Hematopoietic multipotent progenitor cell treated with erythropoietin and hydrocortisone succinate and interleukin-3 and kit ligand, for 8 days (in vitro differentiated cells): ENCODE measurements around the gene DPYD.
"Not testable (repeated sequence)": the region's sequence is repeated elsewhere in the genome, so short reads cannot be mapped to it uniquely, and the experiment has no call there.

Source experiments
- DNase-seq: peaks from one replicate; pipeline ENCODE4 v3.0.0-alpha.2; 2015

DPYD gene

DNA sequence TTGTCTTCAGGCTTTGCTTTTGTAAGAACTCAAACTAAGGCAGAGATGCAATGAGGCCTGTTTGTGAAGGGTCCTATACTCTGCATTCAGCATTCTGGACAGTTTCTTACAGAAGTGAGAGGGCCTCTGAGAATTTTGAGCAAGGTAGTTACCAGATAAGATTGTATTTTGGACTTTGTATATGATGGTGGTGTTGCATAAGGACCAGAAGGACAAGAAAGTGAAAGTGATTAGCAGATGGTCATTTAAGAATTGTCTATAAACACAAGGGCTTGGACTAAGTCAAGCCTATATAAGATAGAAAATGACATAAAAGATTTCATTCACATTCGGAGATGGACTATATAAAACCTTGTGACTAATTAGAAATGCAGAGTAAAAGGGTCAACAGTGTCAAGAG is 662.2 kb downstream of the DPYD start:
- DNase-seq: no peak

DNA sequence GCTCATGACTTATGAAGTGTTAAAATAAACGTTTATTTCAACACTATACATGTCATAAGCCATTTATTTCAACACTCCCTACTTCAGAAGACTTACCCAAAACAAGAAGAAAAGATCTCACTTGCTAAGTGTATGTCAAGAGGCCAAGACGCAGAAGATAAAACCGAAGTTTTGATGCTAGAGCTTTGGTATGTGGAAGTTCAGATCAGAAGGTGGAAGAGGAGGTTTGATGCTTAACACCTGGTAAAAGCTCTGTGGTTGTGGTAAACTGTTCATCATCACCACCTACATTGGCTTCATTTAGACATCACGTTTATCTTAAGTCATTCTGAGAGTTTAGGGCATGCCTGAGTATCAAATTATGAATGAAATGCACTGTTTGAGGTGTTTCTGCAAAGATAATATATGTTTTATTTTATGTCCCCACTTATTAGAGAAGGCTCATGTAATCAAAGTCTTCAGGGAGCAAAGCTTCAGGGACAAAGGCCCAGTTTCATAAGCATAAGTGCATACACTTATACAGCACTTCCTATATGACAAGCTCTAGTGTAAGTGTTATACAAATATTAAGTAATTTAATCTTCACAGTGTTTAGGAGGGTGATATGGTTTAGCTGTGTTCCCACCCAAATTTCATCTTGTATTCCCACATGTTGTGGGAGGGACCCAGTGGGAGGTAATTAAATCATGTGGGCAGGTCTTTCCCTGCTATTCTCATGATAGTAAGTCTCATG is 665.9 kb downstream of the DPYD start:
- no peak for DNase-seq

DNA sequence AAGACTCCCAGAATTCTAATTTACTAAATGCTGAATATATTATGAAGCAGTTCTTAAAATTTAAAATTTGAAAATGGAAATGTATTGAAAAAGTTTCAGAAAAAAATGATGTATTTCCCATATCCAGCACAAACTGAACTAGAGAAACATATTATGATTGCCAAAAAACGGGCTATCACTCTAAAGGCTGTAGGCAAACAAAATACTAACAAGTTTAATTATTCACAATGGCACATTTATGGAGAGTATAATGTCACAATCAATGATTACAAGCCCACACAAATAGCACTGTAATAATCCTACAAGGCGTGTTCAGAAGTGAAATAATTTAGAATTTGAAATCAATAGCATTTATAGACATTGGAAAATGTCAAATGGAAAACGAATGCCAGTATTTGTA is 667.9 kb downstream of the DPYD start:
- no peak for DNase-seq

DNA sequence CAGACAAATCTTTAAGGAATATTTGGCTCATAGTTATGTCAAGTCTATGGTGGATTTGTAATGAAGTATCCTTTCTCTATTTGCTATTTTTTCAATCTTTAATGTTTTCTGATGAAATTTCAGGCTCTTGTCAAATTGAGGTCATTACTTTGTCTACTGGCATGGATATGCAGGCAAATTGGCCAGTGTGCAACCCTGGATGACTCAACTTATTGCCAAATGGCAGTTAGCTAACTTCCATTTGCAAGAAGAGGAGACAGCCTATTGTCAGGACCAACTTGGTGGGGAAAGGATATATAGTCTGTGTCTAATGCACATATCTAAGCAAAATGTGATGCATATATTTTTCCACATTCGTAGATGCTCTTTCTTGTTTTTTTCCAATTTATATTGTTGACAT is 668.8 kb downstream of the DPYD start:
- no peak for DNase-seq

DNA sequence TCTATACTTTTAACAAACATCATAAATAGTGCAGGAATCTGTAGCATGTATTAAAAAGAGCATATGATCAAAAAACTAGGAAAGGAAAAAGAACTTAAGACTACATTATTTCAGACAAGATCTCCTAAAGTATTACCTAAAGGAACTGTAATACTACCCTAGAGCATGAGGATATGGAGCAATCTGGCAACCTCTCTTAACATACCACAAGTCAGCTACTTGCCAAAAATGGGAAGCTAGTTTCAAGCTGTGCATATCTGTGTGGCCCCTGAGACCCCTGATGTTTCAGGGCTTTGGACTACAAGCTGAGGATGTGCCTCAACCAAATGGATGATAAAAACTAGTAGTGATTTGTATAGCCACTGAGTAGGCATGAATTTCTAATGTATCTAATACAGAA is 673.6 kb downstream of the DPYD start:
- DNase-seq: no peak

DNA sequence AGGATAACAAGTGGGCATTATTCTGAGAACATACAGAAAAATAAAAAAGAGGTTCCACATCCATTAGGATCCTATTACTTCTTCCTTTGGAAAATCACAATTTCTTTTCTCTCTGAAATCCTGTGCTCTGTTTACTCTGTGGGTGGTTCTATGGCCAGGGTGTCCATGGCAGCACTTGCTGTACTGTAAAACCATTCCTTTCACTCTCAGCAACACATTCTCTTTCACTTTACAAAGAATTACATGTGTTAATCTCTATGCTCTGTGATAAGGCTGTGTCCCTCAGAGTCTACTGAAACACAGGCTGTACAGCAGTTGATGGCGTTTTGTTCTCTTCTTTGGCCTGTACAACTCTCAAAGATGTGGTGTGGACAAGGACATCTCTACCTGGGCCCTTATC is 675.2 kb downstream of the DPYD start:
- DNase-seq: no peak

DNA sequence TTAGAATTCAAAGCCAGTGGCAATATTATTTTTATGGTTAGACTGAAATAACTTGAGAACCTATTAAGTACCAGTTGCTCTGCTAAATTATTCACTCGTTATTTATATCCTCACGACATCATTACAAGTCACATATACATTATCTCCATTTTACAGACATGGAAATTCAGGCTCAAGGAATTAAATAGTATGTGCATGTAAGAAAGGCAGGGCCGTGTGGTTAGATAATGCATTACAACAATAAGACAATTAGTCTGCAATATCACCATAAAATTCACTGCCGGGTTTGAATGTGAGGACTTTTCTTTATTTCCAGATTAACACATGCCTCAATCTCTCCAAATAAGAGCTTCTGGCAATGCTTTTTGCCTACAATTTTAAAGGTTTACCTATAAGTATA is 675.8 kb downstream of the DPYD start:
- no peak for DNase-seq

DNA sequence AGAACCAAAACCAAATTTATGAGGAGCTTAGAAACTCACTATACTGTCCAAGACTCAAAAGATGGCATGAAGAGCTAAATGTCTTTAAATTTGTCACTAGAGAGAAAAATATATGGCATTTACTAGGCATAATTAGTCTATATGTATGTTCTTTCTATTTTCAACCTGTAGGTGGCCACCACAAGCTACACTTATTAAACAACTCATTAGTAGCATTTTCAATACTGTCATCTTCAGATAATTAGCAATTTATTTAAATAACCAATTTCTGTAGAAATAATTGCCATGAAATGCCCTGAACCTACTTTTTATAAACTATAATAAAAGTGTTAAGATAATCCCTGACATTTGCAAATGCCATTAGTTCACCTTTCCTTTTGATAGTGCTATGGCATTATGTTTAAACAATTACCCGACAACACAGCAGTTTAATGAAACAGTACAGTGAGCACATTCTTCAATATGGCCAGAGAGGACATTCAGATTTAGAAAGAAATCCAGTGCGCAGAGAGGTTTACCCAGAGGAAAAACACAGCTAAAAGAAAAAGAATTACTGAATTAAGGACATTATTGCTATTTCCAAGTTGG is 676.8 kb downstream of the DPYD start:
- DNase-seq: peak; percentile 35

DNA sequence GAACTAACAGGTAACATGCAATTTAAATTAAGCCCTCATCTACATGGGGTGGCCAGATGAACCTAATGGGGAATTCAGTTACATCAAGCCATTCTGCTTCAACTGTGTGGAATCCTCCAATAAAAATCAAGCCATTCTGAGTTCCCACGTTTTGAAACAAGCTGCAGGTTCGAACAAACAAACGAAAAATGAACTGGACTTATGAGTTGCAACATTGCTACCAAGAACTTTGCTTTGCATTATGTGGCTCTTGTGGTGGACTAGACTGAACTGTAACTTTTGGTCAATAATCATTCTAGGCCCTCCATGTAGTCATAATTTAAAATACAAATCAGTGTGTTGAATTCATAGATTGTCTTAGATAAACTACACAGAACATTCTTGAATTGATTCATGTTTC is 682.0 kb downstream of the DPYD start:
- DNase-seq: no peak

DNA sequence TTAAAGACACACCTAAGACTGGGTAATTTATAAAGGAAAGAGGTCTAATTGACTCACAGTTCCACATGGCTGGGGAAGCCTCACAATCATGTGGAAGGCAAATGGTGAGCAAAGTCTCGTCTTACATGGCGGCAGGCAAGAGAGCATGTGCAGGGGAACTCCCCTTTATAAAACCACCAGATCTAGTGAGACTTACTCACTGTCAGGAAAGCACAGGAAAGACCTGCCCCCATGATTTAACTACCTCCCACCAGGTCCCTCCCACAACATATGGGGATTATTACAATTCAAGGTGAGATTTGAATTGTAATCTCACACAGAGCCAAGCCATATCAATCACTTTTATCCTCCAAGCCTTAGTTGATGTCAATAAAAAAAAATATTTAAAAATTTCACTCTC is 689.5 kb downstream of the DPYD start:
- DNase-seq: not testable (repeated sequence)

DNA sequence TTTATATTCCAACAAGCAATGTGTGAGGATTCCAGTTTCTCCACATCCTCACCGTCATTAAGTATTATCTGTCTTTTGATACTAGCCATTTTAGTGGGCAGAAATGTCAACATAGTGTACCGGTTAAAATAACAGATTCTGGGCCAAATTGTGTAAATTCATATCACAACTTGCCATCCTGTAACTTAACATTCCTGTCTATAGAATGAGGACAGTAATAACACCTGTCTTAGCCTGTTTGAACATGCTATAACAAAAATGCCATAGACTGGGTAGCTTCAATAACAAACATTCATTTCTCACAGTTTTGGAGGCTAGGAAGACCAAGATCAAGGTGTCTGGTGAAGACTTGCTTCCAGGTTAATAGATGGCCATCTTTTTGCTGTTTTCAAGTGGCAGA is 708.2 kb downstream of the DPYD start:
- DNase-seq: no peak

DNA sequence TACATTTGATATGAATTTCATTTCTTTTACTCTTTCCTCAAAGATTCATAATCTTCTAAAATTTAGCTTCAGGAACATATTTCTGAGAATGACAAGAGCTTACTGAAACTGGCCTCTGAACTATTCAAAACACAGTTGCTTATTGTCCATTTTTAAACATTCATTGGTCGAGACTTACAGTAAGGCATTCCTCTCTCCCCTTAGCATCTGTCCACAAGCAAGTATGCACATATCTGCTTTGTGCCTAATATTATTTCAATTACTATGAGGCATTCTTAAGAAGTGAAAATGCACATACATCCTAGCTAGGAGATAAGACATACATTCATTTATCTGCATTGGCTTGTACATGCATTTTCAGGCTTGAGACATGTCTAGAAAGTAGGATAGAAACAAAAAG is 710.5 kb downstream of the DPYD start:
- DNase-seq: no peak

DNA sequence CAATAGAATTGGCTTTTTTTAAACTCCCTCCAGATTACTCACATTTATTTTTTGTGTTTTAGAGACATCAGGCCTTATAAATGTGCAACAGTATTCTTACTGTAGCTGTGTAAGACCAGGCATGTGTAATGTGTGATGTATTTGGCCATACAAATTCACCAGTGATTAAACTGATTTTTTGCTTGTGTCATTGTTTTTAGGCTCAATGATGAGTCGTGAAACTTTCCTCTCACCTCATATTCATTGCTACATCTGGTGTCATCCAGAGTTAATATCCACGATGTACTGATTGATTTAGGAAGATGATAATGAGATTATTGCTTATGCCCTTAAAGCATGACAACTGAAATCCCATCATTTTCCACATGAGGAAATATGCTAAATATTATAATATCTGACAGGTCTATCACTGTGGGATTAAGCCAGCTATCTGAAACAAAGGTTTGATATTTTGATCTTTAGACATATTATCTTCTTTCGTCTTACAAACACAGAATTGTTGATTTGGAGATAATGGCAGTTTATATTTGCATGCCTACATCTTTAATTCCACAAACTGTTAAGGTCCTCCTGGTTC is 711.4 kb downstream of the DPYD start:
- DNase-seq: no peak

DNA sequence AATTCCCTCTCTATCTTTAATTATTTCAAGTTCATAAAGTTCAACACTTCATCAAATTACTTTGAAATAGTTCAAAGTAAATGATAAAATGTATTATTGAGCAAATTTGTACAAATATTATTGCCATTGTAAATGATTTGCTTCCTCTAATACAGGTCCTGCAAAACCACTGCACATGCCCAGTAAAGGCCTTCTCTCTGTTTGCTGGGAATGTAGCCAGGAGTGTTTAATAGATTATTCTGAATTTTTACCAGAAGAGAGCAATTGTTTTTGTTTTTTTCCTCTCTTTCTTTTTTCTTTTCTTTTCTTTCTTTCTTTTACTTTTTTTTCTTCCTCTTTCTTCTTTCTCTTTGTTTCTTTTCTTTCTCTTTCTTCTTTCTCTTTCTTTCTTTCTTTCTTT is 713.0 kb downstream of the DPYD start:
- DNase-seq: no peak

DNA sequence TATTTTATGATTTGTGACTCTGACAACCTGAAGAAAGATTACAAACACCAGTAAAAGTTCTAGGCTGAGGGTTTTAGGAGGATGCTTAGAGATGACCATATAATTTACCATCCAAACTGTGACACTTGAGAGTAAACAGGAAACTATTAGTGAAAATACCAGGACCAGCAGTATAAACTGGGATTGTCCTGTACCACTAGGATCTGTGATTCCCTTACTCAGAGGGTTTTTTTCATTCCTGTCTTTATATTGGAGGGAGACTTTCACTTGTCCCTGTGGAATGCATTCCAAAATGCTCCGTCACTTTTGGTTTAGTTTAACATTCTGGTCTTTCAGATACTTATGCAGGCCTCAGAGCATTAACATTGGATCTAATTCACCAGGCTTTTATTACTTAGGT is 716.4 kb downstream of the DPYD start:
- DNase-seq: no peak

DNA sequence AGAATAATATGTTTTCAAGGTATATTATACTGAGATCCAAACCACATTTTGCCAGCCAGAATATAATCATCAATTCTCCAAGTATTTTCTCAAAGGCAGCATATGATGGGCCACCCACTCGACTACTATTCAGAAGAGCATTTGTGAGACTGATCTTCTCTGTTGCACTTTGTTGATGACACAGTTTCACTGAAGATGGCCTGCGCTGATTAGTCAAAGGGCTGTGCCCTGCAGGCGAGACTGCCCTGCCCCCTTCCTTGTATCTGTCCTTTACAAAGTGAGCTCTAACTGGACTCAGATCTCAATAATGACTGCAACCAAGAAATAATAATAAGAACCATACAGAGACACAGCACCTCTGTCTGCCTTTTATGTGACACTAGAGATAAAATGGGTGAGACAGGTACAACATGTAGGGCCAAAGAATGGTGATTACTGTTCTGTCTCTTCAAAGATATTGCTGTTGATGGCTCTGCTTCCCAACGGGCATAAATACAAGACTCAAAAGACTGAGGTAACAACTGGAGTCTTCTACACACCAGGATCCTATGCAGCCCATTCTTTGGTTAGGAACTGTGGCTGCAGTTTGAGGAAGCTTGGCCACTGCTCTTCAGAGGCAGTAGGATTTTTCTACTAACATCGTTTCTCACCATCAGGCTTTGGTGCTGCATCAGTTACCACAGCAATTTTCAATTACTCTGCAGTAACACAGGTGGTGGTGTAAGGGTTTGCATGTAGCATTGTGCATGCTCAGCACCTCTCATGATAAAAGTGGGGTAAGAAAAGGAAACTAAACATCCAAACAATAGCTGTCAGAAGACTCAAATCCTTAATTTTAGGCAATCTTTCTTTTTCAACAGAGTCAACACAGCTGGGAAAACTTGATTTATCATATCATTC is 718.1 kb downstream of the DPYD start:
- DNase-seq: peak; percentile 2

DNA sequence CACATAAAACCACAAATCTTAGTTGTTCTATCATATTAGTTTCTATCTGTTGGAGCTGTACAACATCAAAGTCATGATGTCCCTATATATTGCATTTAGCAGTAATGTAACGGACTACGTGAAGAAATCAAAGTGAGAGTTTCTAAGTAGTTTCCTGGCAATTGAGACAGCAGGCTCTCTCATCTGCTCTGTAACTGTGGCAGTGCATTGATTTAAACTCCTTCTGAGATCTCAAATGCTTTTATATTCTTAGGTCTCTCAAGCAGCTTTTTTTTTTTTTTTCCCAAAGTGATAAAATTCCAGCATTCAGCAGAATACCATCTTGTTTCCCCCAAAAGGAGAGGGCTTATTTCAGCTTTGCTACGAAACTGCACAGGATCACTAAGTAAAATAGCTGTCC is 719.2 kb downstream of the DPYD start:
- DNase-seq: no peak

DNA sequence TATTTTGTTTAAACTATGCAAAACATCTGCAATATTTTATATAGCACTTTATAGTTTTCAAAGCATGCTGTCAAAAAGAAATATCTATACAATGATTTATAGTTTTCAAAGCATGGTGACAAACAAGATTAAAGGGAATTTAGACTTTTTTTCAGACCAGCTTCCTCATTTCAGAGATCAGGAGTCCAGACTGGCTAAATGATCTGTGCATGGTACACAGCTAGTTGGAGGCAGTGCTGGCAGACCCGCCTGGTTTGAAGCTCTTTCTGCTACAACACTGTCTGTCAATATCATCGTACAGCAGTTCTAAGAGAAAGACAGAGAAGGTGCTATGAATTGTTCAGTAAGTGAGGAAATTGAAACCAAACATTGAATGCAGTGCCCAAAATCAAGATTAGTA is 720.2 kb downstream of the DPYD start:
- DNase-seq: no peak

DNA sequence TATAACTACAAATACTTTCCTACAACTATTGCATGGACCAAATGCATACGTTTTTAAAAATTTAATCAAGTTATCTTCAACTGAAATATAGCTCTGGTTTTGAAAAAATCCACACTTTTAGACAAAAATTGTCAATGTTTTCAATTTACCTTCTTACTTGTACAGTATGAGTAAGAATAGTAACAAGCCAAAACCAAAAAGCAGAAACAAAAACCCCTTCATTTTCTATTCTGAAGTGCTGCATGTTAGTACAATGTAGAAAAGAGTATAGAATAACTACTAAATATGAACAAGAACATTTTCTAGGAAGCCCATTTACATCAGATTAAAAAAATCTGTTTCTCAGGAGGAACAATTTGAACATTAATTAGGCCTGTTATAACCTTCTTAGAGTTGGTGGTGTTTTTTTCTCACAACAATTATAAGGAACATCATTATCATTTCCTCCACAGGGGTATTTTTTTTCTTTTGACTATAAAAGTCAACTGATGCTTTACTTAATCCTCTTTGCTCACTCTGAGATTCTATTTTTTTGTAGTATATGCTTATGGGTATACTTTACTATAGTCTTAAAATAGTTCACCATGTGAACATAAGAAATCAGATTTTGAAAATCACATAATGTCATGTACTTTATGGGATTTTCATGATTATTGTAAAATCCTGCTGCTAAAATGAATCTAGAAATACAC is 723.9 kb downstream of the DPYD start:
- DNase-seq: no peak

DNA sequence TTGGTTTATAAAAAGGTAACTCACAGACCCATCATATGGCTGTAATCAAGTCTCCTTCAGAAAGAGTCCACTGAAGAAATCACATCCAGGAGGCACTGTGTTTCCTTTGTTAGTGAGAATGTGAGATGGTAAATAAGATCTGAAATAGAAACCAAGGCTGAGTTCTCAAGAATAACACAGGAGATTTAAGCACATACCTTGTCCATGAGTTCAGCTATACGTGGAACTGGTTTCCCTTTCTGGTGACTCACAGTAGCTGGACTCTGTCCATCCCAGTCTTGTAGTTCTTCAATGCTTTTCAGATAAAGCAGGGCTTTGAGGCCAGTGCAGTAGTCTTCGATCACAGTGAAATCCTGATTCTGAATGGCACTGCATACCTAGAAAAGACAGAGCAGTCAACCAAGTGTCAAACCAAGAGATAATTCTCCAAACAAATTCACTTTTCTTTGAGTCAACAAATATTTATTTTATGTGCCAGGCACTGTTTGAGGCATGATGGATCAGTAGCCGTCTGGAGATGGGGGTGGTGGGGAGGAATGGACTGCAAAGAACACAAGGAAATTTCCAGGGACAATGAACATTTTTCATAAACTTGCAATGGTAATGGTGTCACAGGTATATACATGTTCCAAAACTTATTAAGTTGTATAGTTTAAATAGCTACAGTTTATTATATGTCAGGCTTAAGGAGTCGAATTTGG is 727.8 kb downstream of the DPYD start:
- no peak for DNase-seq

DNA sequence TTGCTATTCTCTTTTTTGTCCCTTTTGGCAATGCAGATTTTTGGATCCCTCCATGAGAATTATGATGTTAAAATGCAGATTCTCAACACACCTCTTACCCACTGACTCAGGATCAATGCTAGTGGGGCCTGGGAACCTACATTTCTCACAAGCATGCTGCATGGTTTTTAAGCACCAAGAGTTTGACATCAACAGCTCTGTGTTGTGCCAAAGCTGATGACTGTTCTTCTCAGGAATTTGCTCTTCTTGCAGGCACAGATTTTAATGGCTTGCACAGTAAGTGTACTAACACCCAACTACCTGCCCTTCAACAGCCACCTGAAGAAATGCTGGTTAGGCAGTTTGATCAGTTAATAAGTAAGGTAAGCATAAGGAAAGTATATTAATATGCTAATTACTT is 730.5 kb downstream of the DPYD start:
- DNase-seq: no peak

DNA sequence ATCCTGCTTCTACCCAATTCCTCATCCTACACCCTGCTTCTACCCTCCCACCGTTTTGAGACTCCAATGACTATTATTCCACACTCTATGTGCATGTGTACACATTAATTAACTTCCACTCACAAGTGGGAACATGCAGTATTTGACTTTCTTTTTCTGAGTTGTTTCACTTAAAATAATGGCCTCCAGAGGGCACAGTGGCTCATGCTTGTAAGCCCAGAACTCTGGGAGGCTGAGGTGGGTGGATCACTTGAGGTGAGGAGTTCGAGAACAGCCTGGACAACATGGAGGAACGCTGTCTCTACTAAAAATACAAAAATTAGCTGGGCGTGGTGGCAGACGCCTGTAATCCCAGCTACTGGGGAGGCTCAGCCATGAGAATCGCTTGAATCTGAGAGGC is 734.5 kb downstream of the DPYD start:
- peak; percentile 27 for DNase-seq
